Activated CD8-positive, alpha-beta memory T cell treated with anti-CD3 and anti-CD28 coated beads, Interleukin-2, amount 50 U/mL, for 1 hour (primary cell): ENCODE results near the gene PICALM.
"Not testable (repeated sequence)": the region's sequence is repeated elsewhere in the genome, so short reads cannot be mapped to it uniquely, and the experiment has no call there.

ENCODE experiments used
- DNase-seq: peaks from one replicate; pipeline ENCODE4 v3.0.0-alpha.2; 2020; ENCODE audit errors: extremely low read depth

Gene PICALM

GRCh38 chr11:85941380-85941973 is 127.4 kb downstream of the PICALM start:
- DNase-seq = no peak

- DNase-seq = no peak
Measured at GRCh38 chr11:85939099-85940015, 129.5 kb downstream of the PICALM start.

GRCh38 chr11:85937835-85938234 is 131.0 kb downstream of the PICALM start:
- no peak for DNase-seq

- no peak for DNase-seq
Measured at GRCh38 chr11:85935751-85936150, 133.1 kb downstream of the PICALM start.

- no peak for DNase-seq
Measured at GRCh38 chr11:85934596-85935169, 134.2 kb downstream of the PICALM start.

- no peak for DNase-seq
Measured at GRCh38 chr11:85930879-85931366, 138.0 kb downstream of the PICALM start.

GRCh38 chr11:85926653-85927214 is 142.2 kb downstream of the PICALM start:
- DNase-seq = not testable (repeated sequence)

- no peak for DNase-seq
Measured at GRCh38 chr11:85923455-85923854, 145.4 kb downstream of the PICALM start.

GRCh38 chr11:85922367-85922766 is 146.5 kb downstream of the PICALM start:
- DNase-seq = no peak

- DNase-seq = no peak
Measured at GRCh38 chr11:85918910-85919794, 149.7 kb downstream of the PICALM start.

- DNase-seq = no peak
Measured at GRCh38 chr11:85914425-85914824, 154.5 kb downstream of the PICALM start.

GRCh38 chr11:85913513-85913912 is 155.4 kb downstream of the PICALM start:
- no peak for DNase-seq

- no peak for DNase-seq
Measured at GRCh38 chr11:85912414-85912813, 156.5 kb downstream of the PICALM start.
